K562 (cell line): ENCODE data around the gene NLRP6. TPM values are rescaled to one million over a fixed set of nuclear protein-coding genes. Genes with fewer than 3 reads are reported as not detected.

Experiments
- ATF1 ChIP-seq, 2 experiments: fragments of 450-650 bp in 1 of 2; IDR thresholded peaks; 2 replicates each; pipeline ENCODE4 v1.6.1; 2016; ENCODE audit warnings: missing compliant biosample characterization in 1 of 2, missing genetic modification characterization in 1 of 2
- CCAR2 ChIP-seq: fragments of 200-400 bp; formaldehyde crosslinking; IDR thresholded peaks from 2 replicates; pipeline ENCODE4 v1.6.1; 2017; ENCODE audit warnings: mild to moderate bottlenecking, low read depth, low read length
- CXXC5 ChIP-seq: fragments of 250-450 bp; sonication (Bioruptor Pico); IDR thresholded peaks from 2 replicates; pipeline ENCODE4 v1.8.0; 2022; ENCODE audit warnings: inconsistent platforms, mild to moderate bottlenecking, moderate library complexity
- GTF2F1 ChIP-seq: IDR thresholded peaks from 2 replicates; pipeline ENCODE4 v1.6.1; 2011; ENCODE audit warnings: low read depth, low read length, improper control_type of control experiment
- KDM2B ChIP-seq: fragments of 250-450 bp; sonication (Bioruptor Pico); IDR thresholded peaks from 2 replicates; pipeline ENCODE4 v1.8.0; 2021; ENCODE audit warnings: mild to moderate bottlenecking, moderate library complexity
- PCBP1 ChIP-seq: fragments of 200-400 bp; formaldehyde crosslinking; IDR thresholded peaks from 2 replicates; pipeline ENCODE4 v1.6.1; 2018; ENCODE audit warnings: mild to moderate bottlenecking, low read depth, low read length; ENCODE audit not compliant: poor library complexity, severe bottlenecking
- POLR2G ChIP-seq: fragments of 200-400 bp; formaldehyde crosslinking; IDR thresholded peaks from 2 replicates; pipeline ENCODE4 v1.6.1; 2017; ENCODE audit warnings: low read depth, mild to moderate bottlenecking, antibody characterized with exemption, low read length, moderate library complexity
- POLR2H ChIP-seq: IDR thresholded peaks from 2 replicates; pipeline ENCODE4 v1.6.1; 2016; ENCODE audit warnings: missing genetic modification characterization, low read depth, mild to moderate bottlenecking, control low read depth, missing compliant biosample characterization, moderate library complexity
- RBBP5 ChIP-seq: fragments of 200-600 bp; sonication (generic); IDR thresholded peaks from 2 replicates; pipeline ENCODE4 v1.6.1; 2012; ENCODE audit warnings: borderline replicate concordance, mild to moderate bottlenecking, low read length, control low read depth, inconsistent platforms; ENCODE audit not compliant: insufficient read depth, poor library complexity, severe bottlenecking
- SRF ChIP-seq, 2 experiments: fragments of 250-450, 450-650 bp in 1 of 2; sonication (Bioruptor Pico) in 1 of 2; sonication (generic) in 1 of 2; formaldehyde crosslinking; IDR thresholded peaks; 2 replicates each; pipeline versions ENCODE4 v1.5.0 to v1.5.1; 2020 to 2022; ENCODE audit warnings: mild to moderate bottlenecking in 1 of 2, missing genetic modification reagents in 1 of 2
- STAT5B ChIP-seq: fragments of 250-450 bp; sonication (Bioruptor Pico); IDR thresholded peaks from 2 replicates; pipeline ENCODE4 v1.8.0; 2021; ENCODE audit warnings: mild to moderate bottlenecking, inconsistent platforms
- ZNF124 ChIP-seq: sonication (generic); formaldehyde crosslinking; IDR thresholded peaks from 2 replicates; pipeline ENCODE4 v1.8.1; 2022; ENCODE audit warnings: missing genetic modification reagents
- ZNF764 ChIP-seq: fragments of 250-450 bp; sonication (Bioruptor Pico); IDR thresholded peaks from 2 replicates; pipeline ENCODE4 v1.4.0; 2020; ENCODE audit warnings: low read depth, mild to moderate bottlenecking, moderate library complexity
- polyA plus RNA-seq, 8 experiments: library from polyadenylated mRNA; depleted of rRNA in 4 of 8; stranded (reverse) in 5 of 8; unstranded in 3 of 8; fragments of >200 nt; fragmentation: Nextera tagmentation in 2 of 8; fragmentation: Illumina TruSeq in 1 of 8; extraction: Ambion mirVana in 2 of 8; extraction: Trizol in 1 of 8; gene quantifications; 2 replicates each; pipeline versions ENCODE4 v1.2.1 to v1.2.3, GENCODE V29; 2011 to 2014; ENCODE audit warnings: inconsistent platforms in 1 of 8, missing spikeins in 1 of 8
- total RNA-seq, 7 experiments: library from RNA; depleted of rRNA in 6 of 7; stranded (reverse); fragments of >200 nt in 6 of 7; fragmentation: Illumina TruSeq in 2 of 7; extraction: Trizol in 2 of 7; gene quantifications; 2 replicates each; pipeline versions ENCODE4 v1.2.1 to v1.2.3, GENCODE V29; 2011 to 2021; ENCODE audit warnings: low replicate concordance in 1 of 7
- TF ChIP-seq, protein P1 (sequence below): sonication (generic); formaldehyde crosslinking; IDR thresholded peaks from 2 replicates; pipeline ENCODE4 v1.8.0; 2022; ENCODE audit warnings: mild to moderate bottlenecking, missing genetic modification reagents, borderline replicate concordance
- TF ChIP-seq, protein P2 (sequence below), 2 experiments: IDR thresholded peaks in 1 of 2; conservative IDR thresholded peaks in 1 of 2; 2 replicates each; pipeline ENCODE4 v1.6.1; 2016; ENCODE audit warnings: low read depth in 2 of 2, mild to moderate bottlenecking in 1 of 2, missing compliant biosample characterization in 1 of 2, missing genetic modification characterization in 1 of 2, moderate library complexity in 1 of 2
- TF ChIP-seq, protein P3 (sequence below): sonication (generic); formaldehyde crosslinking; IDR thresholded peaks from 2 replicates; pipeline ENCODE4 v1.8.1; 2023; ENCODE audit warnings: mild to moderate bottlenecking, missing genetic modification reagents
- TF ChIP-seq, protein P4 (sequence below): sonication (generic); formaldehyde crosslinking; IDR thresholded peaks from 2 replicates; pipeline ENCODE4 v1.9.0; 2022; ENCODE audit warnings: mild to moderate bottlenecking, missing genetic modification reagents
- TF ChIP-seq, protein P5 (sequence below): fragments of 250-450 bp; sonication (Bioruptor Pico); IDR thresholded peaks from 2 replicates; pipeline ENCODE4 v1.8.0; 2022; ENCODE audit warnings: moderate library complexity, mild to moderate bottlenecking, inconsistent platforms

The NLRP6 gene
- total and polyA plus RNA-seq, 9 of the 15 experiments (the other 6 are each of a cell fraction or from before 2014, with no cell fraction given): 0.03 to 0.18 (median 0.15) TPM; not detected in 5

DNA sequence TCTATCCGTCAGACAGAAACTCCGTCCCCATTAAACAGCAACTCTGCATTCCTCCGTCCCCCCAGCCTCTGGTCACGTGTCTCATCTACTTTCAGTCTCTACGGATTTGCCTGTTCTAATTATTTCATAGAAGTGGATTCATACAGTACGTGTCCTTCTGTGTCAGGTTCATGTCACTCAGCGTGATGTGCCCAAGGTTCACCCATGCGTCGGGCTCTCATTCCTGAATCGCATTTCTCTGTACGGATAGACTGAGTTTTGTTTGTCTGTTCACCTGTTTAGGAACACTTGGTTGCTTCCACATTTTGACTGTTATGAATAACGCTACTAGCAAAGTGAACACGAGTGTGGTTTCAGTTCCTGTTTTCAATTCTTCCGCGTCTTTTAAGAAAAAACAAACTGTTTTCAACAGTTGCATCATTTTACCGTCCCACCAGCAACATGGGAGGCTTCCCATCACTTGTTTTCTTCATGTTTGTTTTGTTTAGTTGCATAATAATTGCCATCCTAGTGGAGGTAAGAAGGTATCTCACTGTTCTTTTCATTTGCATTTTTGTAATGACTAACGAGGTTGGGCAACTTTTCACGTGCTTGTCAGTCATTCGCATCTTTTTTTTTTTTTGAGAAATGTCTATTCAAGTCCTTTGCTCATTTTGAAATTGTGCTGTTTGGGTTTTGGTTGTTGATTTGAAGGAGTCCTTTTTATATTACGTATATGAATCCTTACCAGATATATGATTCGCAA, 8.9 kb upstream of the NLRP6 start (continued):
- TF ChIP-seq ZNF764 (CRISPR knock-in tag) (no peak), STAT5B (no peak), POLR2H (tag) (peak; percentile 94), CXXC5 (peak; percentile 72), SRF (CRISPR knock-in tag; IDR thresholded peaks at IDR 0.05) (no peak), PCBP1 (no peak), RBBP5 (no peak), ATF1 (CRISPR knock-in tag; IDR thresholded peaks at IDR 0.05) (no peak), ATF1 (tag; IDR thresholded peaks at IDR 0.05) (peak; percentile 16; the same call in 1 of the 2 replicates), POLR2G (peak; percentile 31; the same call in 1 of the 2 replicates), CCAR2 (no peak), GTF2F1 (no peak), ZNF124 (CRISPR knock-in tag) (no peak), KDM2B (CRISPR knock-in tag) (no peak)
- TF ChIP-seq, protein P1, sequence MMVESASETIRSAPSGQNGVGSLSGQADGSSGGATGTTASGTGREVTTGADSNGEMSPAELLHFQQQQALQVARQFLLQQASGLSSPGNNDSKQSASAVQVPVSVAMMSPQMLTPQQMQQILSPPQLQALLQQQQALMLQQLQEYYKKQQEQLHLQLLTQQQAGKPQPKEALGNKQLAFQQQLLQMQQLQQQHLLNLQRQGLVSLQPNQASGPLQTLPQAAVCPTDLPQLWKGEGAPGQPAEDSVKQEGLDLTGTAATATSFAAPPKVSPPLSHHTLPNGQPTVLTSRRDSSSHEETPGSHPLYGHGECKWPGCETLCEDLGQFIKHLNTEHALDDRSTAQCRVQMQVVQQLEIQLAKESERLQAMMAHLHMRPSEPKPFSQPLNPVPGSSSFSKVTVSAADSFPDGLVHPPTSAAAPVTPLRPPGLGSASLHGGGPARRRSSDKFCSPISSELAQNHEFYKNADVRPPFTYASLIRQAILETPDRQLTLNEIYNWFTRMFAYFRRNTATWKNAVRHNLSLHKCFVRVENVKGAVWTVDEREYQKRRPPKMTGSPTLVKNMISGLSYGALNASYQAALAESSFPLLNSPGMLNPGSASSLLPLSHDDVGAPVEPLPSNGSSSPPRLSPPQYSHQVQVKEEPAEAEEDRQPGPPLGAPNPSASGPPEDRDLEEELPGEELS (CRISPR knock-in tag): no peak
- TF ChIP-seq, protein P2, sequence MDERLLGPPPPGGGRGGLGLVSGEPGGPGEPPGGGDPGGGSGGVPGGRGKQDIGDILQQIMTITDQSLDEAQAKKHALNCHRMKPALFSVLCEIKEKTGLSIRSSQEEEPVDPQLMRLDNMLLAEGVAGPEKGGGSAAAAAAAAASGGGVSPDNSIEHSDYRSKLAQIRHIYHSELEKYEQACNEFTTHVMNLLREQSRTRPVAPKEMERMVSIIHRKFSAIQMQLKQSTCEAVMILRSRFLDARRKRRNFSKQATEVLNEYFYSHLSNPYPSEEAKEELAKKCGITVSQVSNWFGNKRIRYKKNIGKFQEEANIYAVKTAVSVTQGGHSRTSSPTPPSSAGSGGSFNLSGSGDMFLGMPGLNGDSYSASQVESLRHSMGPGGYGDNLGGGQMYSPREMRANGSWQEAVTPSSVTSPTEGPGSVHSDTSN (CRISPR knock-in tag; IDR thresholded peaks at IDR 0.05; ENCODE audit: low read depth): no peak
- TF ChIP-seq, protein P2 (tag; conservative IDR thresholded peaks at IDR 0.05; ENCODE audit: low read depth): peak; percentile 83
- TF ChIP-seq, protein P3, sequence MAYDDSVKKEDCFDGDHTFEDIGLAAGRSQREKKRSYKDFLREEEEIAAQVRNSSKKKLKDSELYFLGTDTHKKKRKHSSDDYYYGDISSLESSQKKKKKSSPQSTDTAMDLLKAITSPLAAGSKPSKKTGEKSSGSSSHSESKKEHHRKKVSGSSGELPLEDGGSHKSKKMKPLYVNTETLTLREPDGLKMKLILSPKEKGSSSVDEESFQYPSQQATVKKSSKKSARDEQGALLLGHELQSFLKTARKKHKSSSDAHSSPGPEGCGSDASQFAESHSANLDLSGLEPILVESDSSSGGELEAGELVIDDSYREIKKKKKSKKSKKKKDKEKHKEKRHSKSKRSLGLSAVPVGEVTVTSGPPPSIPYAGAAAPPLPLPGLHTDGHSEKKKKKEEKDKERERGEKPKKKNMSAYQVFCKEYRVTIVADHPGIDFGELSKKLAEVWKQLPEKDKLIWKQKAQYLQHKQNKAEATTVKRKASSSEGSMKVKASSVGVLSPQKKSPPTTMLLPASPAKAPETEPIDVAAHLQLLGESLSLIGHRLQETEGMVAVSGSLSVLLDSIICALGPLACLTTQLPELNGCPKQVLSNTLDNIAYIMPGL (CRISPR knock-in tag): no peak
- TF ChIP-seq, protein P4, sequence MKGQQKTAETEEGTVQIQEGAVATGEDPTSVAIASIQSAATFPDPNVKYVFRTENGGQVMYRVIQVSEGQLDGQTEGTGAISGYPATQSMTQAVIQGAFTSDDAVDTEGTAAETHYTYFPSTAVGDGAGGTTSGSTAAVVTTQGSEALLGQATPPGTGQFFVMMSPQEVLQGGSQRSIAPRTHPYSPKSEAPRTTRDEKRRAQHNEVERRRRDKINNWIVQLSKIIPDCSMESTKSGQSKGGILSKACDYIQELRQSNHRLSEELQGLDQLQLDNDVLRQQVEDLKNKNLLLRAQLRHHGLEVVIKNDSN (CRISPR knock-in tag): peak; percentile 89
- TF ChIP-seq, protein P5, sequence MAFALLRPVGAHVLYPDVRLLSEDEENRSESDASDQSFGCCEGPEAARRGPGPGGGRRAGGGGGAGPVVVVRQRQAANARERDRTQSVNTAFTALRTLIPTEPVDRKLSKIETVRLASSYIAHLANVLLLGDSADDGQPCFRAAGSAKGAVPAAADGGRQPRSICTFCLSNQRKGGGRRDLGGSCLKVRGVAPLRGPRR: no peak
